Measurements from ENCODE around the gene C6orf47. TPM values are rescaled to one million over a fixed set of nuclear protein-coding genes. Genes with fewer than 3 reads are reported as not detected.
A peak's percentile ranks its signal among the peaks of the same experiment; 100 is the strongest.
"Not testable (repeated sequence)": the region's sequence is repeated elsewhere in the genome, so short reads cannot be mapped to it uniquely, and the experiment has no call there.

C6orf47 gene, protein sequence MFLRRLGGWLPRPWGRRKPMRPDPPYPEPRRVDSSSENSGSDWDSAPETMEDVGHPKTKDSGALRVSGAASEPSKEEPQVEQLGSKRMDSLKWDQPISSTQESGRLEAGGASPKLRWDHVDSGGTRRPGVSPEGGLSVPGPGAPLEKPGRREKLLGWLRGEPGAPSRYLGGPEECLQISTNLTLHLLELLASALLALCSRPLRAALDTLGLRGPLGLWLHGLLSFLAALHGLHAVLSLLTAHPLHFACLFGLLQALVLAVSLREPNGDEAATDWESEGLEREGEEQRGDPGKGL
- polyA plus RNA-seq (ENCODE audit: insufficient read length in 3 of 3), result 10 to 100 TPM; 19.4 to 20.7 (median 20.4) TPM

DNA sequence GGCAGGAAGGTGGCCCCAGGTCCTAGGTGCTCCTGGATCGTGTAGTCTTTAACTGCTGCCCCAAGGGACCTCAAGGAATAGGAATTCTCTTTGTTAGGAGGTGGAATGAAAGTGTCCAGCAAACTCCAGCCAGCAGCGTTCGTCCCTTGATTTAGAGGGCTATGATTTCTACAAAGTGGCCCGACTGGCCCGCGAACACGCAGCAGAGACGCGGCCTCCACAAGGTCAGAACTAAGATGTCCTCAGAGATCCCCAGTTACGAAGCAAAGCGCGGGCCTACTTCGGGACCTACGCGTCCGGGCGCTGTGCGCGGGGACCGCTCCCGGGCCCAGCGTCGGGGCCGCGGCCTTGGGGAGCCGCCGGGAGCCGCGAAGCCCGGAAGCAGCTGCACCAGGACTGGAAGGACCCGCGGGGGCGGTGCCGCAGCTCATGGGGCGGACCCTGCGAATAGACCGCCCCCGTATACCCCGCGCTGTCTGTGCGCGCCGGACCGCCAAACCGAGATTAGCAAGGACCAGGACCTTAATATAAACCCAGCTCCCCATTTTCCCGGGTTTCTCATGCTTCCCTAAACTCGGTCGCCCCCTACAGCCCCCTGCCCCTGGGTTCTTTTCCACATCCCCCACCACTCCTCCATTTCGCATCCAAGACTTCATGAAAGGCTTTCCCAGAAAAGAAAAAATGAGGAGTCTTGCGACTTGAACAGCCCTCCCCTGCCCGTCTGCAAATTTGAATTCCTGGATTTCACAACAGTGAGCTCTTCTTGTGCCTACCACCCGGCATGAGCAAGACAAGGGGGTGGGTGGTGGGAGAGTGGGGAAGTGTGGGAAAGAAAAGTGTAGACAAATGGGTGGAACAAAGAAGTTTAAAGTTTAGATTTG is at the start of gene C6orf47:
Gene C6orf47, minus strand, starts transcription at position 398 of the 881 bp plus-strand sequence. CDS start 831 bp downstream, outside the sequence.
- DNase-seq (ENCODE audit: low read depth in 3 of 3, low spot score in 2 of 3), result peak in 1 of 3 donors; percentile 78

DNA sequence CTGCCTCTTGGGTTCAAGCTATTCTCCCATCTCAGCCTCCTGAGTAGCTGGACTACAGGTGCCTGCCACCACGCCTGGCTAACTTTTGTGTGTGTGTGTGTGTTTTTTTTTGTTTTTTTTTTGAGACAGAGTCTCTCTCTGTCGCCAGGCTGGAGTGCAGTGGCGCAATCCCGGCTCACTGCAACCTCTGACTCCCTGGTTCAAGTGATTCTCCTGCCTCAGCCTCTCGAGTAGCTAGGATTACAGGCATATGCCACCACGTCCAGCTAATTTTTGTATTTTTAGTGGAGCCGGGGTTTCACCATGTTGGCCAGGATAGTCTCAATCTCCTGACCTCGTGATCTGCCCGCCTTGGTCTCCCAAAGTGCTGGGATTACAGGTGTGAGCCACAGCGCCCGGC is 48.6 kb upstream of the C6orf47 start:
- DNase-seq (ENCODE audit: low read depth in 3 of 3, low spot score in 2 of 3), result not testable (repeated sequence)

- DNase-seq (ENCODE audit: low read depth in 3 of 3, low spot score in 2 of 3), result no peak
Measured at GRCh38 chr6:31708224-31708623, 47.6 kb upstream of the C6orf47 start.

- DNase-seq (ENCODE audit: low read depth in 3 of 3, low spot score in 2 of 3), result no peak
Measured at GRCh38 chr6:31707701-31708100, 47.1 kb upstream of the C6orf47 start.

- DNase-seq (ENCODE audit: low read depth in 3 of 3, low spot score in 2 of 3), result no peak
Measured at GRCh38 chr6:31706599-31706998, 46.0 kb upstream of the C6orf47 start, which contains the start of gene LY6G6F. TSS of gene LY6G6F (plus strand) at chr6:31706866. CDS start at chr6:31706907, 41 bp downstream.

DNA sequence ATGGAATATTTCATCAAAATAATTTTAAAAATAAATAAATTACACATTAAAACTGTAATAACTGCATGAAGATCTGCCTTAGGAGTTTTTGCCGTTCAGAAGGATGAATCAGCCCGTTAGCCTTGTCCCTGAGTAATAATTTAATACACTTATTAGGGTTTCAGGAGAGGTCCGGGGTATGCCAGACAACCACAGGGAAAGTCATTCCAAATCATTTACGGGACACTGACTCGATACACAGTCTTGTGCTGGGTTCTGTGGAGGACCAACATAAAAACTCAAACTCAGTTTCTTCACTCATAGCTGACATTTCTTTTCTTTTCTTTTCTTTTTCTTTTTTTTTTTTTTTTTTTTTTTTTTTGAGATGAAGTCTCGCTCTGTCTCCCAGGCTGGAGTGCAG is 45.4 kb upstream of the C6orf47 start:
- no peak for DNase-seq (ENCODE audit: low read depth in 3 of 3, low spot score in 2 of 3)

- peak; percentile 94 to 98 (median 97) for DNase-seq (ENCODE audit: low read depth in 3 of 3, low spot score in 2 of 3)
Measured at GRCh38 chr6:31702819-31703716, 42.5 kb upstream of the C6orf47 start, which contains the start of gene ABHD16A. TSS of gene ABHD16A (minus strand) at chr6:31703324. CDS start at chr6:31703281, 43 bp downstream.

DNA sequence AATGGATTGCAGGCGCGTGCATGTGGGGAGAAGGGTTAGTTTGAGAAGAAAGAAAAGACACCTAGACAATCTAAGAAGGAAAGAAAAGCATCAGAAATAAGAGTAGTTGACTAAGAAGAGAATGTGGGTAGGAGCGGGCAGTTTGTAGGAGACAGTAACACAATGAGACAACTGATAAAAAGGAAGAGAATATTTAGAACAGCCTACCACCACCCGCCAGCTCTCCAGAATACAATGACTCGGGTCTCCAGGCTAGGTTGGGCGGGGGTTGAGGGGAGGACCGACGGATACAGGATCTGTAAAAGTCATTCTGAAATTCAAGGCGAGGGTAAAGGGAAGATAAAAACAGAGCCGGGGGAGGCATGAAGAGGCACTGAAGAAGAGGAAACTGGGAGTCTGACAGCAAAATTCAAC is 41.8 kb upstream of the C6orf47 start:
- no peak for DNase-seq (ENCODE audit: low read depth in 3 of 3, low spot score in 2 of 3)

- DNase-seq (ENCODE audit: low read depth in 3 of 3, low spot score in 2 of 3), result no peak
Measured at GRCh38 chr6:31701666-31702404, 41.3 kb upstream of the C6orf47 start.

DNA sequence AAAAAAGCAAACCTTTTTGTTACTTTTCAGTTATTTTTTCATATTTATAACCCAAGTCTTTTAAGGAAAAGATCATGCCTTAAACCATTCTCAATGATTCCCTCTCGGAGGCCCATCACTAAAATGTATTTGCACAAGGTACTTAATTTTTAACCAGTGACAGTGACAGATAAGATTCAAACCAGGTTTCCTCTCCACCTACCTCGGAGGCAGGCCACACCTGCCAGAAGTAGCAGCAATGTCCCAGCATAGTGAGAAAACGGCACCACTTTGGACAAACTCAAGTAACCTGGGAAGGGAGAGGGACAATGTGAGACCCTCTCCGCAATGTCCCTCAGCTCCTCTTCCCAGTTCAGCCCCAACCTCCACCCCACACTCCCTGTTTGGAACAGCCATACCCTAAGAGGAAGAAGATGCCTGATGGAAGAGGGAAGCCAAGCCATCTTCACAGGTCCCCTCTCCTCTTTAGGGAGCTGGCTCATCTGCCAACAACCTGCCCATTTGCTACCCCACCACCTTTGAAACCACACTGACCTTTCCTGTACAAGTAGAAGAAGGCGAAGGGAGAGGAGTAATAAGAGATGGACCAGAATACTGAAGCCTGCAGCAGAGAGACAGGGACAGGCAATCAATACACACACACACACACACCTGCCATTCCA is 40.3 kb upstream of the C6orf47 start:
- no peak for DNase-seq (ENCODE audit: low read depth in 3 of 3, low spot score in 2 of 3)

- DNase-seq (ENCODE audit: low read depth in 3 of 3, low spot score in 2 of 3), result no peak
Measured at GRCh38 chr6:31697555-31697954, 37.0 kb upstream of the C6orf47 start.

- DNase-seq (ENCODE audit: low read depth in 3 of 3, low spot score in 2 of 3), result no peak
Measured at GRCh38 chr6:31693535-31693934, 33.0 kb upstream of the C6orf47 start.

GRCh38 chr6:31692886-31693285 is 32.3 kb upstream of the C6orf47 start:
- no peak for DNase-seq (ENCODE audit: low read depth in 3 of 3, low spot score in 2 of 3)

GRCh38 chr6:31692353-31692752 is 31.8 kb upstream of the C6orf47 start:
- DNase-seq (ENCODE audit: low read depth in 3 of 3, low spot score in 2 of 3), result no peak

DNA sequence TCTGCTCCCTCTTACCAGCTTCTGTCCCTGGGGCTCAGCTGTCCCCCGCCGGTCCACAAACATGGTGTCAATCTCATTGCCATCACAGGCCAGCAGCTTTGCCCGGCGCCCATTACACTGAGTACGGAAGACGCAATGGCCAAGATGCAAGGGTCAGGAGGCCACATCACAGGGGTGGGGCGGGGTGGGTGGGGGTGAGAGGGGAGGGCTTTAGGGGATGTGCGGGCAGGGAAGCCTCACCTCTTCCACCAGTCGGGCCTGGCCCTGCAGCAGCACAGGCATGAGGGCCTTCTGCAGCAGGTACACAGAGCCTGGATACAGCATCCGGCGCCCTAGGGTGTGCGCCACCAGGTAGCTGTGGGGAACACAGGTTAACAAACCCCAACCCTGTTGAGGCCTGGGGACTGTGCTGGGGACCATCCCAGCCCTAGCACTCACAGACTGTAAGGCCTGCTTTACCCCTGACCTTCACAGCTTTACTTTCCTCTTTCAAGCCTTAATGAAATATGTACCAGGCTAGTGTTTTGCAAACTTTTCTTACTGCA is 31.1 kb upstream of the C6orf47 start:
- DNase-seq (ENCODE audit: low read depth in 3 of 3, low spot score in 2 of 3), result no peak

DNA sequence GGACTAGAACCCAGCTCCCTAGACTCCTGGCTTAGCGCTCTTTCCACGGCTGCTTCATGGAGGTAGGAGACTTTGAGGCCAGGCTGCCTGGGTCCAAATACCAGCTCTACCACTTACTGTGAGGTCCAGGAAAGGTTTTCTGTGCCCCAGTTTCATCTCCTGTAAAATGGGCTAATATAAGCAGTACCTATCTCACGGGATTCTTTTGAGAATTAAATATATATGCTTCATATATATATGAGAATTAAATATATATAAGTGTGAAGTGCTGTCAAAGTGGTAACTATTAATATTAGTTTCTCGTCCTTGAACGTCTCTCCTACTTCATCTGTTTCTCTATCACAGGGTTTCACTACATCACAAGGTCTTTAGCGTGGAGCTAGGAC is 30.5 kb upstream of the C6orf47 start:
- no peak for DNase-seq (ENCODE audit: low read depth in 3 of 3, low spot score in 2 of 3)

DNA sequence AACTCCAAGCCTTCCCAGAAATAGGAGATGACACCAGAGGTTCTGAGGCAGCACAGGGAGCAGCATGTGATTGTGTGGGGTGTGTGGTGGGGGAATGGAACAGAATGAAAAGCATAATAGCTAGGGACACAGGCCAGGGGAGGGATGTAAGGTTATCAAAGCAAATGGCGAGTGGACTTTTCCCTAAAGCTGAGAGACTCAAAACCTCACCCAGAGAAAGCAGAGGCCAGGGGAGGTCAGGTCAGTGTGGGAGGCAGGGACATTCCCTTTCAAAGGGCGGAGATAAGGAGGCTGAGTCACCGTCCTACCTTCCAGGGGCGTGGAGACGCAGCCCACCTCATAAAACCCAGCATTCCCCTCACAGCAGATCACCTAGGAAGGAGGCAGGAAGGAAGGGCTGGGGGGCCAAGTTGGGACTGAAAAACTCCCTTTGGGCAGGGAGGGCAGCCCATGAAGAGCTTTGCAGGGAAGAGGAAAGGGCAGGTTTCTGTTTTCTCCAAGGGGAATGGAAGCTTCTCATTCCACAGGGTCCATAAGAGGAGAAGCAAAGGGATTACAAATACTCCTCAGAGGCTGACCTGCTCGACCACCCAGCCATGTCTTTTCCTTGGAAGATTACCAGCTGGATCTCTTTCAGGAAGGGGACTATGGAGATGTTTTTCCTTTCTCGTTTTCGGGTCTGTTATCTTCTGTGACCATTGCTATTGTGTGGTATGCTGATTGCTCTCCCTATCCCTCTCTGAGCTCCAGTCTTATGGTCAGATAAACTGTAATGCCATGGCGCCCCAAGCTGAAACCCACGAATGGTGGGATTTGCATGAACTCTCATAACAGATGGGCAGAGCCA is 29.9 kb upstream of the C6orf47 start:
- DNase-seq (ENCODE audit: low read depth in 3 of 3, low spot score in 2 of 3), result no peak

All from right renal cortex interstitium (tissue), 3 donors.